Measurements from ENCODE around the gene MIOX. TPM values are rescaled to one million over a fixed set of nuclear protein-coding genes. Genes with fewer than 3 reads are reported as not detected.
A peak's percentile ranks its signal among the peaks of the same experiment; 100 is the strongest.

MIOX gene
- total and polyA plus RNA-seq, 2 of the 13 experiments (the other 11 are each of a cell fraction or from before 2014, with no cell fraction given), result 1.5 to 2.9 TPM

DNA sequence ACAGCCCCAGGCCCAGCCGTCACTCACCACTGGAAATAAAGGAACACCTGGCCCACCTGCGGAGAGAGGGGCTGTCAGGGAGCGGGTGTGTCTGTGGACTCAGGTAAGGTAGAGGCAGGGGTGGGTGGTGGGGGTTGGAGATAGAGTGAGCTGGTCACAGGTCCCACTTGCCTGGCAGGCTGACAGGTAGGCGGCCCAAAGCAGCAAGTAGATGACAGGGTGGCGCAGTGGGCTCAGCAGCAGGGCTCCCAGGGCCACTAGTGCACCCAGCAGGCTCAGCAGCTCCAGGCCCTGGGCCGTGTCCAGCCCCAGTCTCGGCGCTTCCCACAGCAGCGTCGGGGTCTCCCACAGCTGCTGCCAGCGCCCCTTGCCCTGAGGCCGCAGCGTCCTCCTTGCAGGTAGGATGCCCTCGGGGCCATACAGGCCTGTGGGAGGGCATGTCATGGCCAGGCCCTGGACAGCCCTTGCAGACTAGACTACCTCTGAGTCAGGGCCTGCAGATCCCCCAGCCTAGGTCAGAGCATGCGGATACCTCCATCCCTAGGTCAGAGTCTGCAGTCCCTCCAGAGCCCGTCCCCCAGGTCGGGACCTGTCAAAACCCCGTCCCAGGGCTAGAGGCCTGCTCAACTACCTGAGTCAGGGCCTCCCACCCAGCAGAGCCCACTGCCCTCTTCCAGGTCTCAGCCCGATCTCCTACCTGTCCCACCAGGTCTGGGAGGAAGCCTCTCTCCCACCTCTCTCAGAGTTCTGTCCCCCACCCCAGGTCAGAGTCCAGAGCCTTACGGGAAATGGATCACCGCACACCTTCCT, 20.2 kb downstream of the MIOX start (continued):
- TF ChIP-seq ZNF367 (CRISPR knock-in tag; IDR thresholded peaks at IDR 0.05; ENCODE audit: borderline replicate concordance) (no peak), RXRA (CRISPR knock-in tag; IDR thresholded peaks at IDR 0.05) (0 out of 2 replicates have a peak, but pooled peaks have one; percentile 21), REL (CRISPR knock-in tag; conservative IDR thresholded peaks at IDR 0.05) (no peak), GPBP1L1 (CRISPR knock-in tag; IDR thresholded peaks at IDR 0.05) (no peak), ETV5 (CRISPR knock-in tag; IDR thresholded peaks at IDR 0.05; ENCODE audit: borderline replicate concordance) (no peak), ZNF670 (CRISPR knock-in tag; IDR thresholded peaks at IDR 0.05; ENCODE audit: borderline replicate concordance) (no peak), KDM2A (CRISPR knock-in tag; IDR thresholded peaks at IDR 0.05; ENCODE audit: borderline replicate concordance, low read depth) (no peak), ZNF776 (CRISPR knock-in tag; IDR thresholded peaks at IDR 0.05) (no peak), ZNF362 (CRISPR knock-in tag; IDR thresholded peaks at IDR 0.05; ENCODE audit: borderline replicate concordance) (no peak), ZSCAN20 (CRISPR knock-in tag; IDR thresholded peaks at IDR 0.05; ENCODE audit: borderline replicate concordance) (no peak)
- TF ChIP-seq, protein P1, sequence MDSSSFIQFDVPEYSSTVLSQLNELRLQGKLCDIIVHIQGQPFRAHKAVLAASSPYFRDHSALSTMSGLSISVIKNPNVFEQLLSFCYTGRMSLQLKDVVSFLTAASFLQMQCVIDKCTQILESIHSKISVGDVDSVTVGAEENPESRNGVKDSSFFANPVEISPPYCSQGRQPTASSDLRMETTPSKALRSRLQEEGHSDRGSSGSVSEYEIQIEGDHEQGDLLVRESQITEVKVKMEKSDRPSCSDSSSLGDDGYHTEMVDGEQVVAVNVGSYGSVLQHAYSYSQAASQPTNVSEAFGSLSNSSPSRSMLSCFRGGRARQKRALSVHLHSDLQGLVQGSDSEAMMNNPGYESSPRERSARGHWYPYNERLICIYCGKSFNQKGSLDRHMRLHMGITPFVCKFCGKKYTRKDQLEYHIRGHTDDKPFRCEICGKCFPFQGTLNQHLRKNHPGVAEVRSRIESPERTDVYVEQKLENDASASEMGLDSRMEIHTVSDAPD (CRISPR knock-in tag; IDR thresholded peaks at IDR 0.05), result no peak
- TF ChIP-seq, protein P2, sequence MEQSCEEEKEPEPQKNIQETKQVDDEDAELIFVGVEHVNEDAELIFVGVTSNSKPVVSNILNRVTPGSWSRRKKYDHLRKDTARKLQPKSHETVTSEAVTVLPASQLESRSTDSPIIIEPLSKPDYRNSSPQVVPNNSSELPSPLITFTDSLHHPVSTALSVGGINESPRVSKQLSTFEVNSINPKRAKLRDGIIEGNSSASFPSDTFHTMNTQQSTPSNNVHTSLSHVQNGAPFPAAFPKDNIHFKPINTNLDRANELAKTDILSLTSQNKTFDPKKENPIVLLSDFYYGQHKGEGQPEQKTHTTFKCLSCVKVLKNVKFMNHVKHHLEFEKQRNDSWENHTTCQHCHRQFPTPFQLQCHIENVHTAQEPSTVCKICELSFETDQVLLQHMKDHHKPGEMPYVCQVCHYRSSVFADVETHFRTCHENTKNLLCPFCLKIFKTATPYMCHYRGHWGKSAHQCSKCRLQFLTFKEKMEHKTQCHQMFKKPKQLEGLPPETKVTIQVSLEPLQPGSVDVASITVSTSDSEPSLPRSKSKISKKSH (CRISPR knock-in tag; IDR thresholded peaks at IDR 0.05; ENCODE audit: borderline replicate concordance), result no peak
- TF ChIP-seq, protein P3, sequence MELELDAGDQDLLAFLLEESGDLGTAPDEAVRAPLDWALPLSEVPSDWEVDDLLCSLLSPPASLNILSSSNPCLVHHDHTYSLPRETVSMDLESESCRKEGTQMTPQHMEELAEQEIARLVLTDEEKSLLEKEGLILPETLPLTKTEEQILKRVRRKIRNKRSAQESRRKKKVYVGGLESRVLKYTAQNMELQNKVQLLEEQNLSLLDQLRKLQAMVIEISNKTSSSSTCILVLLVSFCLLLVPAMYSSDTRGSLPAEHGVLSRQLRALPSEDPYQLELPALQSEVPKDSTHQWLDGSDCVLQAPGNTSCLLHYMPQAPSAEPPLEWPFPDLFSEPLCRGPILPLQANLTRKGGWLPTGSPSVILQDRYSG (CRISPR knock-in tag; IDR thresholded peaks at IDR 0.05), result 0 out of 2 replicates have a peak, but pooled peaks have one; percentile 36
- TF ChIP-seq, protein P4, sequence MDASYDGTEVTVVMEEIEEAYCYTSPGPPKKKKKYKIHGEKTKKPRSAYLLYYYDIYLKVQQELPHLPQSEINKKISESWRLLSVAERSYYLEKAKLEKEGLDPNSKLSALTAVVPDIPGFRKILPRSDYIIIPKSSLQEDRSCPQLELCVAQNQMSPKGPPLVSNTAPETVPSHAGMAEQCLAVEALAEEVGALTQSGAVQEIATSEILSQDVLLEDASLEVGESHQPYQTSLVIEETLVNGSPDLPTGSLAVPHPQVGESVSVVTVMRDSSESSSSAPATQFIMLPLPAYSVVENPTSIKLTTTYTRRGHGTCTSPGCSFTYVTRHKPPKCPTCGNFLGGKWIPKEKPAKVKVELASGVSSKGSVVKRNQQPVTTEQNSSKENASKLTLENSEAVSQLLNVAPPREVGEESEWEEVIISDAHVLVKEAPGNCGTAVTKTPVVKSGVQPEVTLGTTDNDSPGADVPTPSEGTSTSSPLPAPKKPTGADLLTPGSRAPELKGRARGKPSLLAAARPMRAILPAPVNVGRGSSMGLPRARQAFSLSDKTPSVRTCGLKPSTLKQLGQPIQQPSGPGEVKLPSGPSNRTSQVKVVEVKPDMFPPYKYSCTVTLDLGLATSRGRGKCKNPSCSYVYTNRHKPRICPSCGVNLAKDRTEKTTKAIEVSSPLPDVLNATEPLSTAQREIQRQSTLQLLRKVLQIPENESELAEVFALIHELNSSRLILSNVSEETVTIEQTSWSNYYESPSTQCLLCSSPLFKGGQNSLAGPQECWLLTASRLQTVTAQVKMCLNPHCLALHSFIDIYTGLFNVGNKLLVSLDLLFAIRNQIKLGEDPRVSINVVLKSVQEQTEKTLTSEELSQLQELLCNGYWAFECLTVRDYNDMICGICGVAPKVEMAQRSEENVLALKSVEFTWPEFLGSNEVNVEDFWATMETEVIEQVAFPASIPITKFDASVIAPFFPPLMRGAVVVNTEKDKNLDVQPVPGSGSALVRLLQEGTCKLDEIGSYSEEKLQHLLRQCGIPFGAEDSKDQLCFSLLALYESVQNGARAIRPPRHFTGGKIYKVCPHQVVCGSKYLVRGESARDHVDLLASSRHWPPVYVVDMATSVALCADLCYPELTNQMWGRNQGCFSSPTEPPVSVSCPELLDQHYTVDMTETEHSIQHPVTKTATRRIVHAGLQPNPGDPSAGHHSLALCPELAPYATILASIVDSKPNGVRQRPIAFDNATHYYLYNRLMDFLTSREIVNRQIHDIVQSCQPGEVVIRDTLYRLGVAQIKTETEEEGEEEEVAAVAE (CRISPR knock-in tag; IDR thresholded peaks at IDR 0.05; ENCODE audit: borderline replicate concordance), result no peak
- TF ChIP-seq, protein P5, sequence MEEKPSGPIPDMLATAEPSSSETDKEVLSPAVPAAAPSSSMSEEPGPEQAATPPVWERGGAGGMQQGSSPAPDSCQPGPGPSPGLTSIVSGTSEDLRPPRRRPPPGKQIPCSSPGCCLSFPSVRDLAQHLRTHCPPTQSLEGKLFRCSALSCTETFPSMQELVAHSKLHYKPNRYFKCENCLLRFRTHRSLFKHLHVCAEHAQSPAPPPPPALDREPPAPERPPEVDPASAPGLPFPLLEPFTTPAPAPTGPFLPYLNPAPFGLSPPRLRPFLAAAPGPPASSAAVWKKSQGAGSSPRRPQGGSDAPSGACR (CRISPR knock-in tag; IDR thresholded peaks at IDR 0.05), result no peak
